ENCODE data around the gene HPS5. TPM values are rescaled to one million over a fixed set of nuclear protein-coding genes. Genes with fewer than 3 reads are reported as not detected.

Gene HPS5
- total and polyA plus RNA-seq, 2 donors (not counting 3 experiments of a cell fraction or from before 2014, with no cell fraction given) = 4.7 to 14.1 TPM

DNA sequence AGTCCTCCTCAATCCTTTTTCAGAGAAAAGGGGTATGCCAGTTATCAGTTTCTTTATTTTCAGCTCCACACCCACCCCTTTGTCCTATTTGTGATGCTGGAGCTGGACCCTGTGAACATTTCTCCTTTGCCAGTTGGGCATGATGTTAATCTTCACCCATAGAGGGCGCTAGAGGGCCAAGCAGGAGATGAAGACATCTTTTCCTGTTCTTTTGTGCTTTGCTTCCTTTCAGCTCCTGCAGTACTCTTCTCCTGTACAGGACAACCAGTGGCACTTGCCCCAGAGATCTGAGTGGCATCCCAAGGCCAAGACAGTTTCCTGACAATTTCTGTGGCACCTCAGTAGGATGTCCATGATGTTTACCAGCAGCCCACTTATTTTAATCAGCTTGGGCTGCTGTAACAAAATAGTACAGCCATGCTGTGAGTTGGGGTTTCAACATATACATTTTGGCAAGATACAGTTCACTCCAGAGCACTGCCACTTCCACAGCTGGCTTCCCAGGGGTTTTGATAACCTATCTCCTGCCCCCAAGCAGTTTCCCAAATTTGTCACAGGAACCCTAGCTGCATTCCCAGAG is 78.1 kb downstream of the HPS5 start:
- no peak overlapping the region for H3K9ac ChIP-seq (replicated peaks; ENCODE audit: extremely low read depth, insufficient read depth, low read length)
- ChIA-PET CTCF (interaction anchor here (0.6 to 2.0 kb wide), 65 partner anchors 9 to 559 kb away, joined by 3 to 45 read pairs (median 5); partner anchors contain the start of genes LDHA, LDHAL6A and SAAL1), POLR2A (interaction anchor here (1.2 kb wide), 1 partner anchor 283 kb away, joined by 3 read pairs; the partner anchor contains the start of gene TSG101)
- FAIRE-seq = peak; percentile 95
- H3K36me3 ChIP-seq (ENCODE audit: control insufficient read depth in 2 of 2, extremely low read depth in 1 of 2, insufficient read depth in 2 of 2, low read length in 2 of 2) = no peaks in the 10 kb centered on the region
- H3K9me3 ChIP-seq (replicated peaks; ENCODE audit: control insufficient read depth, insufficient read depth, low read length) = no peaks in the 10 kb centered on the region
- no TSS peak for BruUV-seq (replicated peaks)
- intact Hi-C loops (cut with micrococcal nuclease) = loop anchor here (1.0 to 10.0 kb wide), 5 partner anchors 281 to 557 kb away; partner anchors contain the start of gene TSG101
- no peak overlapping the region for H3K4me3 ChIP-seq (replicated peaks in 1 of 3; ENCODE audit: insufficient read depth in 1 of 3, low read depth in 1 of 3, low read length in 3 of 3)
- dilution Hi-C loops (cut with MboI; ENCODE audit: extremely low pct_ligation_motif_present, low sequenced_read_pairs) = no loop called here
- DNase-seq (ENCODE audit: low read depth, low spot score) = peak; percentile 65
- no peaks in the 10 kb centered on the region for H3K9me1 ChIP-seq (replicated peaks; ENCODE audit: control insufficient read depth, extremely low read depth, insufficient read depth, low read length)
- no peak overlapping the region for H2AFZ ChIP-seq (ENCODE audit: low read depth, low read length)
- no peak overlapping the region for H3K27ac ChIP-seq (ENCODE audit: insufficient read depth, low read depth, low read length)
- no peaks in the 10 kb centered on the region for H3K4me1 ChIP-seq (ENCODE audit: control insufficient read depth, extremely low read depth, insufficient read depth, low read length)
- TF ChIP-seq, protein P1, sequence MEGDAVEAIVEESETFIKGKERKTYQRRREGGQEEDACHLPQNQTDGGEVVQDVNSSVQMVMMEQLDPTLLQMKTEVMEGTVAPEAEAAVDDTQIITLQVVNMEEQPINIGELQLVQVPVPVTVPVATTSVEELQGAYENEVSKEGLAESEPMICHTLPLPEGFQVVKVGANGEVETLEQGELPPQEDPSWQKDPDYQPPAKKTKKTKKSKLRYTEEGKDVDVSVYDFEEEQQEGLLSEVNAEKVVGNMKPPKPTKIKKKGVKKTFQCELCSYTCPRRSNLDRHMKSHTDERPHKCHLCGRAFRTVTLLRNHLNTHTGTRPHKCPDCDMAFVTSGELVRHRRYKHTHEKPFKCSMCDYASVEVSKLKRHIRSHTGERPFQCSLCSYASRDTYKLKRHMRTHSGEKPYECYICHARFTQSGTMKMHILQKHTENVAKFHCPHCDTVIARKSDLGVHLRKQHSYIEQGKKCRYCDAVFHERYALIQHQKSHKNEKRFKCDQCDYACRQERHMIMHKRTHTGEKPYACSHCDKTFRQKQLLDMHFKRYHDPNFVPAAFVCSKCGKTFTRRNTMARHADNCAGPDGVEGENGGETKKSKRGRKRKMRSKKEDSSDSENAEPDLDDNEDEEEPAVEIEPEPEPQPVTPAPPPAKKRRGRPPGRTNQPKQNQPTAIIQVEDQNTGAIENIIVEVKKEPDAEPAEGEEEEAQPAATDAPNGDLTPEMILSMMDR (IDR thresholded peaks at IDR 0.05; ENCODE audit: extremely low read depth in 1 of 2, insufficient read depth in 1 of 2, low read depth in 1 of 2, low read length in 2 of 2) = peak; percentile 69 to 84
- TF ChIP-seq, protein P2, sequence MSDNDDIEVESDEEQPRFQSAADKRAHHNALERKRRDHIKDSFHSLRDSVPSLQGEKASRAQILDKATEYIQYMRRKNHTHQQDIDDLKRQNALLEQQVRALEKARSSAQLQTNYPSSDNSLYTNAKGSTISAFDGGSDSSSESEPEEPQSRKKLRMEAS (IDR thresholded peaks at IDR 0.05; ENCODE audit: insufficient read depth, insufficient read length) = no peak
- no peak overlapping the region for H3K4me2 ChIP-seq (ENCODE audit: insufficient read depth, low read length)
- no peaks in the 10 kb centered on the region for H3K79me2 ChIP-seq (ENCODE audit: control insufficient read depth, insufficient read depth, low read length)
- H4K20me1 ChIP-seq (replicated peaks; ENCODE audit: control insufficient read depth, extremely low read depth, insufficient read depth, low read length) = no peaks in the 10 kb centered on the region
- H3K27me3 ChIP-seq (ENCODE audit: control insufficient read depth in 2 of 2, insufficient read depth in 2 of 2, low read length in 2 of 2) = peaks cover 10 to 13% of the 10 kb centered on the region in 2 experiments

DNA sequence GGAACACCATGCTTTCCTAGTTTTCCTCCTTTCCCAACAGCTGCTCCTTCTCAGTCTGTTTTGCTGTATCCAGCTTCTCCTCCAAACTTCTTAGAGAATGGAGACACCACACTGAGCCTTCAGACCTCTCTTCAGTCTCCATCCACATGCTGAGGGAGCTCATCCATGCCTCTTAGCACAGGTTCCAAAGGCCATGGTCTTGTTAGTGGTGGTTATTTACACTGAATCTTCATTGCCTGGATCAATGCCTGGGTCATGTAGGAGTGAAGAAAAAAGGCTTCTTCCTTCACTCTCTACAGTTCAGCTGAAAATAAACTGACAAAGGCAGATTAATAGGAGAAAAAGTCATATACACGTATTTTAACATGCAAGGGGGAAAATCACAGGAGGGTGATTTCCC is 82.3 kb downstream of the HPS5 start:
- Histone ChIP-seq H3K27me3 (ENCODE audit: control insufficient read depth in 2 of 2, insufficient read depth in 2 of 2, low read length in 2 of 2) (peaks cover 12 to 17% of the 10 kb centered on the region in 2 experiments), H3K9me3 (replicated peaks; ENCODE audit: control insufficient read depth, insufficient read depth, low read length) (no peaks in the 10 kb centered on the region), H3K9ac (replicated peaks; ENCODE audit: extremely low read depth, insufficient read depth, low read length) (no peak overlapping the region), H3K4me2 (ENCODE audit: insufficient read depth, low read length) (no peak overlapping the region), H4K20me1 (replicated peaks; ENCODE audit: control insufficient read depth, extremely low read depth, insufficient read depth, low read length) (no peaks in the 10 kb centered on the region), H3K27ac (ENCODE audit: insufficient read depth, low read depth, low read length) (no peak overlapping the region), H3K4me1 (ENCODE audit: control insufficient read depth, extremely low read depth, insufficient read depth, low read length) (no peaks in the 10 kb centered on the region), H2AFZ (ENCODE audit: low read depth, low read length) (no peak overlapping the region), H3K79me2 (ENCODE audit: control insufficient read depth, insufficient read depth, low read length) (no peaks in the 10 kb centered on the region), H3K4me3 (replicated peaks in 1 of 3; ENCODE audit: insufficient read depth in 1 of 3, low read depth in 1 of 3, low read length in 3 of 3) (no peak overlapping the region), H3K9me1 (replicated peaks; ENCODE audit: control insufficient read depth, extremely low read depth, insufficient read depth, low read length) (no peaks in the 10 kb centered on the region), H3K36me3 (ENCODE audit: control insufficient read depth in 2 of 2, extremely low read depth in 1 of 2, insufficient read depth in 2 of 2, low read length in 2 of 2) (no peaks in the 10 kb centered on the region)
- TF ChIP-seq JUN (IDR thresholded peaks at IDR 0.05; ENCODE audit: borderline replicate concordance, insufficient read depth, insufficient read length, low read depth) (no peak), POLR2A (IDR thresholded peaks at IDR 0.05; ENCODE audit: low read depth, low read length) (no peak), POLR2AphosphoS5 (IDR thresholded peaks at IDR 0.05; ENCODE audit: insufficient read depth, low read depth, low read length) (no peak), FOS (IDR thresholded peaks at IDR 0.05; ENCODE audit: borderline replicate concordance, insufficient read depth, low read length) (no peak), MYC (IDR thresholded peaks at IDR 0.05; ENCODE audit: low read depth, low read length) (no peak), EZH2 (IDR thresholded peaks at IDR 0.05; ENCODE audit: borderline replicate concordance, low read depth, low read length, severe bottlenecking) (no peak), GATA2 (IDR thresholded peaks at IDR 0.05; ENCODE audit: insufficient read depth, insufficient read length, low read depth, low read length) (no peak)
- TF ChIP-seq, protein P1 (IDR thresholded peaks at IDR 0.05; ENCODE audit: extremely low read depth in 1 of 2, insufficient read depth in 1 of 2, low read depth in 1 of 2, low read length in 2 of 2) = no peak
- TF ChIP-seq, protein P2 (IDR thresholded peaks at IDR 0.05; ENCODE audit: insufficient read depth, insufficient read length) = no peak
- CTCF ChIA-PET = interaction anchor here (1.4 kb wide), 1 partner anchor 36 kb away, joined by 3 read pairs; no protein-coding TSS in a partner anchor
- dilution Hi-C loops (cut with MboI; ENCODE audit: extremely low pct_ligation_motif_present, low sequenced_read_pairs) = no loop called here
- POLR2A ChIA-PET = no interaction called here
- FAIRE-seq (no peak), DNase-seq (ENCODE audit: low read depth, low spot score) (no peak)
- no TSS peak for BruUV-seq (replicated peaks)
- intact Hi-C loops (cut with micrococcal nuclease) = loop anchor here (10.0 kb wide), 1 partner anchor 285 kb away; the partner anchor contains the start of gene TSG101

Measured in endothelial cell of umbilical vein (primary cell).